ENCODE data around the gene RTKN.
"Not testable (repeated sequence)": the region's sequence is repeated elsewhere in the genome, so short reads cannot be mapped to it uniquely, and the experiment has no call there.

Gene RTKN

DNA sequence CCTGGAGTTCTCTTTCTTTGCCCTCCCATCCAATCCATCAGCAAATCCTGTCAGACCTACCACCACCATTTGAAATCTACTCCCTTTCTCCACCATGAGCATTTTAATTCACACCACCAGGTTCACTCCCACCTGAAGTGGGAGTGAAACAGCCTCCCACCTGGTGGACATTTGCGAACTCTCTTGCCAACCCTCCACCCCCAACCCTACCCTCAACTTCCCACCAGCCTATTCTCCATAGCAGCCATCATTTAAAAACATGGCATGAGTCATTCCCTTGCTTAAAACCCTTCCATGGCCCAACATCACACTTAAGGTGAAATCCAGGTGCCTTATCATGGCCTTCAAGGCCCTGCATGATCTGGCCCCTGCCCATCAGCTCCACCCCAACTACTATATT, 3.5 kb downstream of the RTKN start:
- no peak for DNase-seq

DNA sequence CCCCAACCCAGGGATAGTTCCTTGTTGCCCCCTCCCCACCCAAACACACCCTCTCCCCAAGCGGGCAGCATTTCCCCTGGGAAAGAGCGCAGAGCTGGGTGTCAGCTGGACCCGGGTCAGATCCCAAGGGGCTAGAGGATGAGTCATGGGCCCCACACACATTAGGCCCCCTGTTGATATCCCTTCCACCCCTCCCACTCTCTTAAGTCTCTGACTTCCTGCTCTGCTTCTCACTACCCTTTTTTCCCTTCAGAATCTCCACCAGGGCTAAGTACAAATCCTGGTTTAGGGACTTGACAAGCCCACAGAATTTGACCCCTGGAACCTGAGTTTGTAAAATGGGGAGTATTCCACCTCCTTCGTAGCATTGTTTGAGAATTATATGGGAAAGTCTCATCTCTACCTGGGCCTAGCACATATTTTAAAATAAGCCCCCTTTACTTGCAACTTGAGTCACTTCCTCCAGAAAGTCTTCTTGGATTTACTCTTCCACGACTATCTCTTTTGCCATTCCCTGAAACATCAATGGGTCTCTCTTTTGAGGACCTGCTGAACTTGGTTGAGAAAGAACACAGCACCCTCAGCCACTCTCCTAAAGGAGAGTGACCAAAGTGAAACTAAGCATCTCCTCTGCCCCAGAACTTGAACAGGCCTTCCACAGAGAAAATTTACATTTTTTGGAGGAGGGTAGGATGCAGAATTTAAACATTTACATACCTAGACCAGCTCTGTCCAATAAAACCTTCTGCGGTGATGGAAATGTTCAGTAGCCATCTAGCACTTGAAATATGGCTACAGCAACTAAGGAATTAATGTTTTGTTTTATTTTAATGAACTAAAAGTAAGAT, 4.7 kb downstream of the RTKN start:
- DNase-seq: no peak

DNA sequence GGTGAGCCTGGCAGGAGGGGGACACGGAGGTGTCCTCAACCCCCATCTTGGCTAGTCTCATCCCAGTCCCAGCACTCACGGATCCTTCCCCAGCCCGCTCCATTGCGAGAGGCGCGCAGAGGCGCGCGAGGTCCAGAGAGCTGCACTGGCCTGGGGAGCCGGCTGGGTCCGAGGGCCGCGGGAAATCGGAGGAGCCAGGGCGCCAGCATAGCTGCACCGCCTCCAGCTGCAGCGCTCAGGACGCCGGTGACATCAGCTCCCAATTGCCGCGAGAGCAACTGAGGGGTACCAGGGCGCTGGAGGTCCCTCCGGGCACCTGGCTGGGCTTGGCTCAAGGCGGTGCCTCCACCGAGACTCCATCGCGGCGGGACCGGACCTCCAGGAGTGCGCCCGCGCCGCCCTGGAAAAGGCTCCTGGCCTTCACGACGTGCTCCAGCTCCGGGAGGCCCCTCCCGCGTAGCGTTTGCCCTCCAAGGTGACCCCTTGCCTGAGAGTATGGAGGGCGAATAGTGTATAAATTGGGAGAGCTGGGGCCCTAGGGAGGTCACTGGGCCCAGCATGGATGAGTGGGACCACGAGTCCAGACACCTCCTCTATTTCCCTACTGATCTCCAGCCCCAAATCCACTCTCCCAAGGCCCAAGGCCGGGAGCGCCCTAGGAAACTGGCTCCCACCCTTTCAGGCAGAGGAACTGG, 5.5 kb downstream of the RTKN start:
- DNase-seq: no peak

DNA sequence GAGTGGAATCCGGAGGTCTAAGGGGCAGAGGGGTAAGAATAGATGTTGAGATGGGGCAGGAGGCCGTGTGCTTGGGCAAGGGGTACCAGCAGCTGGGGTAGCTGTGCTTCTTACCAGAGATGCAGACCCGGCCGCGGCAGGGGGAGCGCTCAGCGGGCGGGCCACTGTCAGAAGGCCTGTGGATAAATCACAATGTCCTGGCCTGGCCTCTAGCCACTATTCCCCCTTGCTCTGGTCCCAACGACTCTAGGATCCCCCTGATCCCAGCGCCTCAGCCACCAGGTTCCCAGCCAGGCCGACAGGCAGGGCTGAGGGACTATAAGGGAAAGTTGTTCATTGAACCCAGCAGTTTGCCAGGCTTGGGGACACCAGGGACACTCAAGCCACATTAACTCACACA, 11.2 kb downstream of the RTKN start:
- DNase-seq: no peak

DNA sequence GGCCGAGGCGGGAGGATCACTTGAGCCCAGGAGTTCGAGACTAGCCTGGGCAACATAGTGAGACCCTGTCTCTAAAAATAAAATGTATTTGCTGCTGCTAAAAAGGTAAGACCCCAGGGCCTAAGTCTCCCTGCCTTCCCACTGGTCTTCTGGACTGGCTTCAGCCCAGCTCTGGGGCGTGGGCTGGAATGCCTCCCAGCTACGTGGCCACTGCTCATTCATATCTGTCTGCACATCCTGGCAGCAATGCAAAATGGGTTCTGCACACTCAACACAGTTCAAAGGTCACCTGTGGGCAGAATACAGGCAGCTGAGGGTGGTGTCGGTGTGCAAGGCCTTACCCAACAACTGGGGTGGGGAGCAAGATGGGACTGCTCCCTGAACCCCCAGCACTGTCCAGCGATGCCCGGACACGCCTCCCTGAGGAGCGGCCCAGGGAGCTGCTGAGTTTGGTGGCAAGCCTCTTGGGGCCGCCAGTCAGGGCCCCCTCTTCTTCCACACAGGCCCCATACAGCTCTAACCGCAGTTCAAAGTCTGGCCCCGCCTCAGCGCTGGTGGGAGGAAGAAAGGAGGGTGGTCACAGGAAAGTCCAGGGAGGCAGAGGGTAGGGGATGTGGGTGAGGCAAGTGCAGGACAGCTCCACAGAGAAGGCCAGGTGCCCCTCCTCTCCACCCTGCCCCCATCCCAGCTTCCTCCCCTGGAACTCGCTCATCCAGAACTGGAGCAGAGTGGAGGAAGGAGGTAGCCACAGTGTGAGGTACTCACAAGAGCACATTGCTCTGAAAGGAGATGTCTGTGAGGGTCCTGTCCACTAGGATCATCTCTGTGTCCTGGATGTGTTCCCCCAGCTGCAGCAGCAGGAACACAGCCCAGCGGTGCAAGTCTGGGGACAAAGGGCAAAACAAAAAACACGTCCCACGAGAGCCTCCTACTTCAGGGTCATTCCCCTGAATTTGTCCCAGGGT, 12.0 kb downstream of the RTKN start:
- DNase-seq: peak; percentile 12

DNA sequence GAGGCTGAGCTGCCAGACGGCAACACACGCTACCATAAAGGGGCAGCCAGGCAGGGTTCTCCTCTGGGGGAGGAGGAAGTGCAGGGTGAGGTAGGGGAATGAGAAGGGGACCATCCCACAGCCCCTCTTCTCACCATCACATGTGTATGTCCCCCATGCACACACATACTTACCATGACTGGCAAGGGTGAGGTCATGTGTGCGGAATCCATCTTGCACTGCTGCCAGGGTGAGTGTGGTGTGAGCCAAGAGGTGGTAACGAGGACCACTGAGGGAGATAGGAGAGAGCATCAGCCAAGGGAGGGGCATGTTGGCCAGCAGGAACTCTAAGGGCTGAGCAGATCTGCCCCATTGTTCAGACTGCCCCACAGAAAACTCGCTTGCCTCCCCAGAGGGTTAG, 13.1 kb downstream of the RTKN start:
- DNase-seq: no peak

DNA sequence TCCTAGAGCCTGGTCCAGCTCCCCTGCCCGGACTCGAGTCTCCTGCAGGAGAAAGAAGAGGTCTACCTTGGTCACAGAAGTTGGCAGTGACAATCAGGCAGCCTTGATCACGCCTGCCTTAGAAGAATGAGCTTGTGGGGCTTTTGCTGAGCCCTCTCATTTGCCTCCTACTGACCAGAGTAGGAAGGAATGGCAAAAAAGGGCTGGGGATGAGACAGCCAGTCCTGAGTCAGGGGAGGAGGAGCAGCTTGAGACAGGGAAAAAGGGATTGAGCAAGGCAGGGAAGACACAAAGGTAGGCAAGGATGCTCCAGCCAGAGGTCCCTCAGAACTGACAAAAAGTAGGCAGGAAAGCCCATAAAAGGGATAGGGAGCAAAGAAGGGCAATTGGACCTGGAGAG, 14.2 kb downstream of the RTKN start:
- DNase-seq: no peak

DNA sequence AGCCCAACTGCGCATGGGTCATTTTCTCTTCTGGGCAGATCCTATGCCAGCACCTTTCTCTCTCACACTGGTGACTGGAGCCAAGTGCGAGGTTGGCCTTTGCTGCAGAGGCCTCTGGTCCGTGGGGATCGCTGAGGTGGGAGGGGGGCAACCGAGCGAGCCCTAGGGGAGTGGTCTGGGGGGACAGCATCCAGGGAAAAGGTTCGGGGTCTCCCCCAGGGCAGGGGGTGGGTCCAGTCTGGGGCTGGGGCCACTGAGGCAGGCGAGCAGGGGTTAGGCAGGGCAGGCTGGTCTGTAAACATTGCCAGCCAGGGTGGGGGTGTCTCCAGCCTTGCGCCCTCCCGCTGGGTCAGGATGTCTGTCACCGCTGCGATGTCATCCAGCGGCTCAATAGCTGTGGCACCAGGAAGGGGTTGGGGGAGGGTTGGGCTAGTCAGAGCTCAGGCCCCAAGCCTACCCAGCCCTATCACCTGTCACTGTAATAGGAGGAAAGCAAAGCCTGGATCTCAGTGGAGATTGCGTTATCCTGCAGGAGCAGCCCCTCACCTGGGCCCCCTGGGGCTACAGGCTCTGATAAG, 15.5 kb downstream of the RTKN start:
- no peak for DNase-seq

DNA sequence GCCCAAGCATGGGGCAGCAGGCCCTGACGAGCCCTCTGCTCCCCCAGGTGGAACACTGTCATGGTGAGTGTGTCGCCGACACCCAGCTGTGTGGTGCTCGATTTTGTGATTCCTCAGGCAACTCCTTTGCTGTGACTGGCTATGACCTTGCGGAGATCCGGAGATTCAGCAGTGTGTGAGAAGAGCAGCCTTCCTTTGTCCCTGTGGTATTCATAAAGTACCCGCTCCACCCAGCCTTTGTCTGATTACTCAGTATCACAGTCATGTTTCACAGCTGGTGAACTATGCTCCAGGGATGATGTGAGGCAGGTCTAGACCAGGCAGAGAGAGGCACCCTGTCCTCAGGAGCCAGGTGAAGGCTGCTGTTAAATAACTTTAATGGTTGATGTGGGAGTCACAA, 16.2 kb downstream of the RTKN start:
- DNase-seq: no peak

DNA sequence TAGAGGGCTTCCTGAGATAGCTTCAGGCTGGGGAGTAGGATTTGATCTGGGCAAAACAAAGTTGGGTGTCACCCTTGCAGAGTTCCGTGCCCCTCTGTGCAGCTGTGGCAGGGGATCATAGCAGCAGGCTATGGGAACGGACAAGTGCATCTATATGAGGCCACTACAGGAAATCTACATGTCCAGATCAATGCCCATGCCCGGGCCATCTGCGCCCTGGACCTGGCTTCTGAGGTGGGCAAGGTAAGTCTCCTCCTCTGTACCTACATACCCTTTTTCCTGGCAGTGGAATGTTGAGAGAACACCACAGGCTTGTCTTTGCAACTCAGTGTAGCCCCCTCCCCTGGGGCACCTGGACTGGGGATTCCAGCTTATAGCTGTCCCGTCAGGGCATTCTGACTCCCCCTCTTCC, 16.7 kb downstream of the RTKN start:
- DNase-seq: no peak

DNA sequence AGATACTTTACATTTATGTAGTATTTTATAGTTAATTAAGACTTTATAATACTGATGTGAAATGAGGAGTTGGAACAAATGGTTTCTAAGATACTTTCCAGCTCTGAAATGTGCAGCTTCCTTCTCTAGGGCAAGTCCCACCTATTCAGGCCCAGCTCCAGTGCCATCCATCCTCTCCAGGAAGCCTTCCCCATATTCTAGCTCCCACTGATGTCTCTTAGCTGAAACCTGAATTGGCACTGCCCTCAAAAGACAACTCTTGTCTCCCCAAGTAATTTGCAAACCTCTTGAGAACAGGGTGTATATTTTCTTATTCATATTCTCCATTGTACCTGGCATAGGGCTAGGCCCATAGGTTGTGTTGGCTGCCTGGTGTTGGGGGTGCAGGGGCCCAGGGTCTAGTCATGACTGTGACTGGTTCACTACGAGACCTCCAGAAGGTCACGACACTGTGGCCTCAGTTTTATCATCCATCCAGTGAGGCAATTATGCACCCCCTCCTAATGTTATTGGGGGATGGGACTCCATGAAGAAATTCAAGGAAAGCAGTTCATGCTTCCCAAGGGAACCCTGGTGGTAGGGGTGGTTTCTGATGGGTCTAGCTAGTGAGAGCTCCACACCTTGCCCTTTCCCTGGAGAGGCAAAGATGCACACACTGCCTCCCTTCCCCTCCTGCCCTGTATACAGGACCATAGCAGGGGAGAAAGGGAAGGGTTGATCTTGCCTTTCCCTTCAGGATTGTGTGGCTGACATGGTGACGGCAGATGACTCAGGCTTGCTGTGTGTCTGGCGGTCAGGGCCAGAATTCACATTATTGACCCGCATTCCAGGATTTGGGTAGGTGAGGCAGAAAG, 17.4 kb downstream of the RTKN start:
- no peak for DNase-seq

DNA sequence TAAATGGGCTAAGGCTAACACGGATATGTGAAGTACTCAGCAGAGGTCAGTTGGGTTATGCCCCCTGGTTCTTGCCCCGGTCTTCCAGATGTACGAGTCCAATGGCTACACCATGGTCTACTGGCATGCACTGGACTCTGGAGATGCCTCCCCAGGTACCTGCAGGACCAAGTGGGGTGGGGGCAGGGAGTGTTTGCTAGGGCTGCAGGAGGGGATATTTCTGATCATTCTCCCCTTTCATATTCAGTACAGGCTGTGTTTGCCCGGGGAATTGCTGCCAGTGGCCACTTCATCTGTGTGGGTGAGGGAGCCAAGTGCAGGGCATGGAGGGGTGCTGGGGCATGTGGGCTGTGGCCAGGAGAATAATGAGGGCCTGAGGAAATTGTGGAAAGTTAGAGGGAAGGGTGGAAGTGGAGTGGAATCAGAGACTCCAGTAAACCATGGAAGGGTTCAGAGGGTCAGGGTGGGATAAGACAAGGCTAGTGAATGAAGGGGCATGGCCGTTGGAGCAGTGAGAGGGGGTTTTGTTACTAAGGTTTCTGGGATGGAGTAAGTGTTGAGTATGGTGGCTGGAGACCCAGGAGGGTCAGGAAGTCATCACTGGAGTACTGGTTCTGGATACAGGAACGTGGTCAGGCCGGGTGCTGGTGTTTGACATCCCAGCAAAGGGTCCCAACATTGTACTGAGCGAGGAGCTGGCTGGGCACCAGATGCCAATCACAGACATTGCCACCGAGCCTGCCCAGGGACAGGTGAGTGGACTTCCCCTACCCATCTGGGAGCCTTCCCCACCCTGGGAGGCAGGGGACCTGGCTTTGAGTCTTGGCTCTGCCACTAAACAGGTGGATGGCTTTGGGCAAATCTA, 18.3 kb downstream of the RTKN start:
- no peak for DNase-seq

DNA sequence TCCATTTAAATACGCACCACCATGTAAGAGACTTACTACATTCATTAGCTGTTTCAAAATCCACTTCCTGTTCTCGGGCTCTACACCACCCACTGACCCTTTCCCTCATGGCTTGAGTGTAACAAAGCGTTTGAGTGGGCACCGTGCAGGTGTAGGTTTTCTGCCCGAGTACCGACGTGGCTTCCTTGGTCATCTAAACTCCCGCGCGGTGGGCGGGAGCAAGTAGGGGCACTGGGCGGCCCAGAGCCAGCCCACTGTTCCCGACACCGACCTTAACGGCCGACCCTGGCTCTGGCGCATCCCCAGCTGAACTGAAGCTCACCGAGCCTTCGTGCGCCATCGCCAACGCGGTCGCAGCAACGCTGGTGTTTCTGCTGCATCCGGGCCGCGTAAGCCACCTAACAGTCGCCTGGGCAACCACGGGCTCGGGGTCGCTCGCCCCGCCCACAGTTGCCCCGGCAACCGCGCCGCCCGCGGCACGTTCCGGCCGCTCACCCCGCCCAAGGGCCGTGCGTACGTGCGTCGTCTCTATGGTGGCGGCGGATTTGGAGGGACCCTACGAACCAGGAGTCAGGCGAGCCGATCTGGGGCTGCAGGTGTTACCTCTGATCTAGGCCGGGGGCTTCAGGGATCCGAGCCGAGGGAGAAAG, 20.4 kb downstream of the RTKN start, which contains the start of the genes C2orf81 and WDR54:
TSS of gene C2orf81 (minus strand) at position 399 of the 650 bp plus-strand sequence. CDS start at position 340, 59 bp downstream.
TSS of gene WDR54 (plus strand) at position 510 of the 650 bp plus-strand sequence. CDS start 424 bp downstream, outside the sequence.
- peak; percentile 84 for DNase-seq

DNA sequence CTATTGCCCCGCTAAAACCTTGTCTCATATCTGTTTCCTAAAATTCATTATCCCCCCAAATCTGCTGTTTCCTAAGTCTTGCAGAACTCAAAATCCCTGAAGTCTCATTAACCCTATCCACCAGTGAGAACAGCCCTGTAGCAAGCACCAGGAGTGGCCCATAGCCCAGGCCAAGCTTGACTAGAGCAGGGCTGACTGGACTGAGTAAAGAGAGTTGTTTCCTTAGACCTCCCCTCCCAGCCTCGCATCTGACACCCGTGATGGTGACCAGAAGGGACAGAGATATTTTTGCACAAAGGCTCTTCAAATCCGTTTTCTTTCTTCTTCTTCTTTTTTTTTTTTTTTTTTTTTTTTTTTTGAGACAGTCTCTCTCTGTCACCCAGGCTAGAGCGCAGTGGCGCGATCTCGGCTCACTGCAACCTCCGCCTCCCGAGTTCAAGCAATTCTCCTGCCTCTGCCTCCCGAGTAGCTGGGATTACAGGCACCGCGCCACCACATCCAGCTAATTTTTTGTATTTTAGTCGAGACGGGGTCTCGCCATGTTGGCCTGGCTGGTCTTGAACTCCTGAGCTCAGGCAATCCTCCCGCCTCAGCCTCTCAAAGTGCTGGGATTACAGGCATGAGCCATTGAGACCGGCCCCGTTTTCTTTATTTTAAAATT, 21.2 kb downstream of the RTKN start:
- not testable (repeated sequence) for DNase-seq

DNA sequence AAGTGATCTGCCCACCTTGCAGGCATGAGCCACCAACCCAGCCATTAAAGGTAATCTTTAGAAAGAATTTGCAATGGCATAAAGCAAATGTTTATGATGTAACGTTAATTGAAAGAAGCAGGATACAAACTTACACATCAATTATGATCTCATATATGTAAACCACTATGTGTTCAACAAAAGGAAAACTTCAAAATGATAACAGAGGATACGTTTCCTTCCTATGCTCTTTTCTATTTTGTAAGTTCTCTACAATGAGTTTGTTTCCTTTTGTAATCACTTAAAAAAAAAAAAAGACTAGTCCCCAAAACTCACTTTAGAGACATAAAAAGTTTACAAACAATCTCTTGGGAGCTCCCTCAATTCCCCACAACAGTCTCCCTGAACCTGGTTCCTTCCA, 21.7 kb downstream of the RTKN start:
- DNase-seq: no peak

DNA sequence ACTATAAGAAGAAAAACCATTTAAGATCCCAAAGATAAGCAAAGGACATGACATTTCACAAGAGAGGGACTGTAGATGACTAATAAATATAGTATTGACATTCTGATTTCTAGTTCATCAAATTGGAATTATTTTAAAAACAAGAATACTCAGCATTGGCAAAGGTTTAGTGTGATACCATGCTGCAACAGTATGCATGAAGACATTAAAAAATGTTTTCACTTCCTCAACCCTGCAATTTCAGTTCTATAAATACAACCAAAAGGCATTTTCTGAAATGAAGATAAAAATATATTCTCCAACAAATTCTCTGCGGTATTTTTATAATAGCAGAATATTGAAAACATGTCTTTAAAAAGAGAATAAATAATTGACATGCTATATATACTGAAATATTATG, 22.4 kb downstream of the RTKN start:
- DNase-seq: no peak

DNA sequence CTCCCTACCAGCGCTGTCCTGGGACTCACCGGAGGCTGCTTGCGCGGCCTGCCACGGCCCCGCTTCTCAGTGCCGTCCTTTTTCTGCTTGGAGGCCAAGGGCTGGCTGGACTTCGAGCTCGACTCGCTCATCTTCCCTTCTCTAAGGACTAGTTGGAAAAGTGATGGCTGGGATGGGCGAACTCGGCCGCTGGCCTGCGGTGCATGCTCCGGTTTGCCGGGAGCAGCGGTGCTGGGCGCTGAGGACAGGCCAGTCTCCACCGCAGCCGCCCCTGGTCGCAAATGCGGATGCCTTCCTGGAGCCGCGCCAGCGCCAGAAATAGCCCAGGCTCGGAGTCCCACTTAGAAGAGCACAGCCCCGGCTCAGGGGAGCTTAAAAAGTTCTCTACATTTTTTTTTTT, 23.4 kb downstream of the RTKN start:
- DNase-seq: no peak

DNA sequence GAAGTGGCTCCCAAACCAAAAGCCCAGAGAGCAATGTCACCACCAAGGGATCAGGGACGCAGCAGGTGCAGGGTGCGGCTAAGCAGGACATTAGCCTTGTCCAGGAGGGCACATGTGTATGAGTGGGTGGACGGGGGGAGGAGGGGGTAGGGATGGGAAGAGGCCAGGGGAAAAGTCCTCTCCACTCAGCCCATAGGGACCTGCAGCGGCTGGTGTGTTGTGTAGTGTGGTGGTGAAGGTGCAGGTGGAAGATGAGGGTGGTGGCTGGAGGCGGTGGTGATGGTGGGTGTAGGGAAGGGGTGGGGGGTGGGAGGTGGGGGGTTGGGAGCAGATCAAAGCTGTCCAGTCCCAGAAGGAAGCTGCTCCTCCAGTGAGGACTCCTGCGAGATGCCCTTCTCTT, 24.0 kb downstream of the RTKN start:
- no peak for DNase-seq

DNA sequence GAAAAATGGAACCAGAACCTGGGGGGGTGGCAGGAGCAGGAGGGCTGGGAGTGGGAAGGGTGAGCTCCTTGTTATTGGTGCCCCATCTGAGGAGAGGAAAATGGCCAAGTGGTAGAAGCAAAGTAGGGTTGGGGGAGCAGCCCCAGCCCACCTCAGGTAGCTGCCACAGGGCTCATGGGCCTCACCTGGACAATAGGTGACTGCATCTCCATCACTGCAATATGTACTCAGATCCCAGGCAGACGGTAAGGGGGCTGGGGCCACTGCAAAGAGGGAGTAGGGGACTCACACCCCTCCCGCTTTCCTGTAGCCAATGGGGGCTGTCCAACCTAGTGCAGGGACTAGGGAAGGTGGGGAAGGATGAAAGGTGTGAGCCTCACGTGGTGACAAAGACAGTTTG, 24.5 kb downstream of the RTKN start:
- no peak for DNase-seq

DNA sequence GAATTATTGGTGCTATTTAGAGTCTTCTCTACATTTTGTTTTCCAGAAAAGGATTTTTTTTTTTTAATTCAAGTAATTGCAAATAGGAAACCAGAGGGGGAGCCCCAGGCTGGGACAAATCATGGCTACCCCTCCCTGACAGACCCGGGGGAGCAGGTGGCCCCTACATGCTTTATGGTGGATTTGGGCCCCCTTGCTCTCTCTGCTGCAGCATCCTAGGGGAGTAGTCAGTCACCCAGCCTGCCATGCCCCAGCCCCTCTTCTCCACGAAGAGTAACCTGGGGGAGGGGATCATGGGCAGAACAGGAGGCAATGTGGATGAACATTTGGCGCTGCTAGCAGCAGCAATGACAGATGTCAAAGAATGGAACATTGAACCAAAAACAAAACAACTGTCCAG, 25.0 kb downstream of the RTKN start:
- peak; percentile 22 for DNase-seq

Data from hematopoietic multipotent progenitor cell treated with erythropoietin and hydrocortisone succinate and interleukin-3 and kit ligand, for 8 days (in vitro differentiated cells).